IPS DF 4.7 (cell line): ENCODE results near the gene CATSPERE.

Experiments used
- DNase-seq: peaks from one replicate; pipeline ENCODE4 v3.0.0-alpha.2; 2013; ENCODE audit warnings: low spot score; ENCODE audit errors: extremely low read depth

The CATSPERE gene

GRCh38 chr1:244626709-244627108 is 165.6 kb downstream of the CATSPERE start:
- DNase-seq = no peak

- no peak for DNase-seq
Measured at GRCh38 chr1:244628789-244629188, 167.7 kb downstream of the CATSPERE start.

- no peak for DNase-seq
Measured at GRCh38 chr1:244633140-244633539, 172.1 kb downstream of the CATSPERE start.

- DNase-seq = no peak
Measured at GRCh38 chr1:244634546-244634945, 173.5 kb downstream of the CATSPERE start.

- DNase-seq = no peak
Measured at GRCh38 chr1:244636488-244637259, 175.6 kb downstream of the CATSPERE start.

- DNase-seq = no peak
Measured at GRCh38 chr1:244639561-244639960, 178.5 kb downstream of the CATSPERE start.

GRCh38 chr1:244640917-244641316 is 179.8 kb downstream of the CATSPERE start:
- DNase-seq = no peak

GRCh38 chr1:244642526-244642925 is 181.5 kb downstream of the CATSPERE start:
- no peak for DNase-seq

GRCh38 chr1:244642988-244643387 is 181.9 kb downstream of the CATSPERE start:
- no peak for DNase-seq

- DNase-seq = no peak
Measured at GRCh38 chr1:244645414-244645813, 184.3 kb downstream of the CATSPERE start.

GRCh38 chr1:244645890-244646289 is 184.8 kb downstream of the CATSPERE start:
- no peak for DNase-seq

GRCh38 chr1:244647819-244648218 is 186.7 kb downstream of the CATSPERE start:
- no peak for DNase-seq

- DNase-seq = no peak
Measured at GRCh38 chr1:244651956-244652622, 191.0 kb downstream of the CATSPERE start.

- DNase-seq = peak; percentile 97
Measured at GRCh38 chr1:244652623-244653438, 191.8 kb downstream of the CATSPERE start, which contains the start of gene DESI2. DESI2 (plus strand) TSS chr1:244653126; CDS start chr1:244653314, 188 bp downstream.

- no peak for DNase-seq
Measured at GRCh38 chr1:244653439-244654107, 192.5 kb downstream of the CATSPERE start.

GRCh38 chr1:244654108-244655038 is 193.3 kb downstream of the CATSPERE start:
- DNase-seq = no peak

- DNase-seq = no peak
Measured at GRCh38 chr1:244655186-244655585, 194.1 kb downstream of the CATSPERE start.

GRCh38 chr1:244657421-244657820 is 196.3 kb downstream of the CATSPERE start:
- no peak for DNase-seq

GRCh38 chr1:244659694-244660093 is 198.6 kb downstream of the CATSPERE start:
- DNase-seq = no peak

- DNase-seq = no peak
Measured at GRCh38 chr1:244660595-244660994, 199.5 kb downstream of the CATSPERE start.
